OCI-M2 (cell line): ENCODE results near the gene RRP12.

ENCODE experiments used
- DNase-seq: peaks from one replicate; lab custom pipeline; 2025; ENCODE audit not compliant: unreplicated experiment; lab: John Stamatoyannopoulos, UW

RRP12 gene

DNA sequence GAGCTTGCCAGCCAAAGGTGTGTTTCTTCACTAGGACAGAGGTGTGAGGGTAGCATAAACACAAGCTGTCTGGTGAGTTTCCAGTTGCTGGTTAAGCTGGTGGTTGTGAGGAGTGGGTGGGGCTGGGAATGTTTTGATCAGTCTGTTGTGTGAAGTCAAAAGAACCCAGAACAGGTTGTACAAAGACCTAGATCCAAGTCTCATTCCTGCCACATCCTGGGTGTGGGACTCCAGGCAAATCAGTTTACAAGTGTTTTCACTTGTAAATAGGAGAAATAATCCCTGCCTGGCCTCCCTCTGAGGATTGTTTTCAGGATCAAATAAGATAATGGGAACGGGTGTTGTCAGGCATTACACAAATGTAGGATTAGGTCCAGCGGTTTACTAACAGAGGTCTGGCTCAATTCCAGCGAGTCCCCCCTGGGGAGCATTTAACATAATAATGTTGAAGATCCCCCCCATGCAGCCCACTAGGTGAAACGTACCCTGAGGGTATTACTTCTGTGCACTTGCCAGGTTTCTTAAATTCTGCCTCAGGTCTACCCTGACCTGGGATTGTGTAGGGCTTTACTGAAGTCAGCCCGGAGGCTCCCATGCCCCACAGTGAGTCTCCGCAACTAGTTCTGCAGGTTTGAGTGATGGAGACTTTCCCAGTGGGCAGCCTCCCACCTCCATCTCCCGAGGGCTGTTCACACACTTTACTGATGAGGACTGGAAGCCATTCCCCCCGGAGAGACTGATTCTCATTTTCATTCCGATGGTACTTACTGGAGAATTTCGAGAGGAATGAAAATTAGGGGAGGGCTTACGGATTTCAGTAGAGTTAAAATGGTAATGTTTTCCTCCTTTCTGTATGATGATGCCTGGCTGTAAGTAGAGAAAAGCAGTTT, 64.0 kb downstream of the RRP12 start:
- no peak for DNase-seq

DNA sequence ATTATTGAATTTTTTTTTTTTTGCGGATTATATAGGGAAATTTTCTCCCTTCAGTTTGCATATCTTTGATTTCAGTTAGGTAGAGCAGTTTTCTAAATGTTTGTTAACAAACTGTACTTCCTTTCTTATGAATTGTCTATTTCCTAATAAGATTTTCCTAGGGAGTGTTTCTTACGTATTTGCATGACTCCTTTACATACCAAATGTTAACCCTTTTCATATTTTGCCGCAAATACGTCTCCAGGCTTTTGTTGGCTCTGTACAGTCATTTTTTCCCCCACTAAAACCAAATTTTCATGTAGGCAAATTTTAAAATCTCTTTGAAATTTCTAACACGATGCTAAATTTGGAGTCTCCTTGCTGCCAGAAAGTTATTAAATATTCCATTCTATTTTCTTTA, 64.7 kb downstream of the RRP12 start:
- no peak for DNase-seq

DNA sequence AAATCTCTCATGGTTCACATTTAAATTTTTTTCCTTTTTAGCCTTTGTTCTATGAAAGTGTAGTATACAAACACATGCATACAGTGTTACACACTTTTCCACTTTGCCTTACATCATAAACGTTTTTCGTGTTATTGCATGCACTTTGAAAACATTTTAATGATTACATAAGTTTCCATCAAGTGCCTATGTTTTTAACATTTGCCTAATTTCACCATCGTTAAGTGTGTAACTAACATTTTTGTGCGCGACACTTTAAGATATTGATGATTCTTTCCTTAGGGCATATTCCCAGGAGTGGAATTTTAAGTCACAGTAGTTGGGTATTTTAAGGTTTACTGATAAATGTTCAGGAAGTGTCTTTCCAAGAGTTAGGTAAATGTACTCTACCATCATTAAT, 65.1 kb downstream of the RRP12 start:
- no peak for DNase-seq

DNA sequence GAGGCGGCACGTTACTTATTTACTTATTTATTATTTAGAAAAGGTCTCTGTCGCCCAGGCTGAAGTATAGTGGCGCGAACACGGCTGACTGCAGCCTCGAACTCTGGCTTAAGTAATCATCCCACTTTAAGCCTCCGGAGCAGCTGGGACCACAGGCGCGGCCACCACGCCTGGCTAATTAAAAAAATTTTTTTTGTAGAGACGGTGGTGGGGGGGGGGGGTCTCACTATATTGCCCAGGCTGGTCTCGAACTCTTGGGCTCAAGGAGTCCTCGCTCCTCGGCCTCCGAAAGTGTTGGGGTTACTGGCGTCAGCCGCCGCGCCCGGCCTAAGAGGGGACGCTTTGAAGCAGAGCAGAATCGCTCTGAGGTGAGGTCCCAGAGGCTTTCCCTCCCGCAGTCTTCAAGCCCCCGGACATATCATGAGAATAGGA, 65.9 kb downstream of the RRP12 start:
- DNase-seq = no peak

DNA sequence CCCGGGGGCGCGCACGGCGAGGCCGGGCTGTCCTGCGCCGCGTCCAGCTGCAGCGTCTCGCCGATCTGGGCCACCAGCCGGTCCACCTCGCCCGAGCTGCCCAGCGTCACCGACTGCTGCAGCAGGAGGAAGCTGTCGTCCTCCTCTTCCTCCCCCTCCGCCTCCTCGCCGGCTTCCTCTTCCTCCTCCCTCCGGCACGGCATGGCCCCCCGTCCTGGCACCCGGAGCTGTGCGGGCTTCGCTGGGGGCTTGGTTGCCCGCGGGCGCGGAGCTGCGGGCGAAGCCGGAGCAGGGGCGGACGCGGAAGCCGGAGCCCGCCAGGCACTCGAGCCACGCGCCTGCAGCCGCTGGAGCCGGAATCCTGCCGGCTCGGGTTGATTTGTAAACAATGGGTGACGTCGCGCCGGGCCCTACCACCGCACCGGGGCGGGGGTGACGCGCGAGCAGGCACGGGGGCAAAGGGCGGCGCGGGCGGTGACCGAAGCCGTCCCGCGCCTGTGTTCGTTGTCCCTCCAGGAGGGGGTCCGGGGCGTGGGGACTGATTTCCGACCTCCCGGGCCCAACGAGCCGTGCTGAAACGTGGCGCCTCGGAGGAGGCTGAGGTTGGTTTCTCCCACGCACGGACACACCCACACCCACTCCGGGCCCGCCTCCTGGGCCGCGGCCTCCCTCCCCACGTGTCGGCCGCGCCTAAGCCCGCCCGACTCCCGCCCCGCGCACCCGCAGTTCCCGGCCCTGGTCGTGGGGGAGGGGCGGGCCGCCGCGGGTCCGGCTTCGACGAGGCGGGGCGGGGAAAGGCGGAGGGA, 66.6 kb downstream of the RRP12 start, which contains the start of gene FRAT2:
TSS of gene FRAT2 (minus strand) at position 360 of the 806 bp plus-strand sequence. CDS start at position 203, 157 bp downstream.
- DNase-seq = no peak

DNA sequence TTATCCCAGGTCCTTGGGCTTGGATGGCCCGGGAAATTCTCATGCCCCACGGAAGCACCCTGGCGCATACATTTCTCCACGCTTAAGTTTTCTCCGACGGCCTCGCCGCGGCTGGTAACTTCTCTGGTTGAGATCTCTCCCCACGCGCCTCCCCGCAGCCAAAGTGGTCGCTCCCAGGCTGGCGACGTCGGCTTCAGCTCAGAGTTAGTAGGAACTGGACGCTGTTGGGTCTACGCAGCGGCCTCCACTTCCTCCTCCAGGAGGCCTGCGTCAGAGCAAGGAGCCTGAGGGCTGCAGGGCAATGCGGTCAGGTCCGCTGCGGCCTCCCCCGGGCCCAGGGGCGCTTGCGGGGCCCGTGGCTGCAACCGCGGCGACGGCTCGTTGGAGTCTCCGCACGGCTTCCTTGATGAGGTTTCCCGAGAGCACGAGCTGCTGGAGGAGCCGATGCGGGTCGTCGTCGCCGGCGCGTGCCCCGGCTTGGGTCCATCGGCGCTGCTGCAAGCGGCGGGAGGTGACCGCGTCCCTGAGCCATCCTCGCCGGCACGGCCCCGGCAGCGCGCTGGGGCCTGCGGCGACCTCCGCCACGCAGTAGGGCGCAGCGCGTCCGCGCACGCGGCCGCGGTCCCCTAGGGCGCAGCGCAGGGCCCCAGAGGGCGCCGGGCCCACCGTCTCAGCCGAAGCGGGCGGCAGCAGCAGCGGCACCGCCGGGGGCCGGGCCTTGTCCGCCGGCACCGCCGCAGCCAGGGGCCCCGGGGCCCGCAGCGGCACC, 67.4 kb downstream of the RRP12 start:
- DNase-seq = no peak

DNA sequence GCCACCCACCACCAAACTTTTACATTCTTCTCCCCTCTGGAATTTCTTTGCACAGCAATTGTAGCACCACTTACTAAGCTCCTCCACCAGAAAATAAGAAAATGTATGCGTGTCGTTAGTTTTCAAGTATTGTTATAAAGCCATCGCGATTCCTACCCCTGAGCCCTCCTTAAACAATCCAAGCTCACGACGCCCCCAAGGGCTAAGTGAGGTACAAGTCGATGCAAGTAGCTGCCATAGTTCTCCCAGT, 67.9 kb downstream of the RRP12 start:
- DNase-seq = no peak

DNA sequence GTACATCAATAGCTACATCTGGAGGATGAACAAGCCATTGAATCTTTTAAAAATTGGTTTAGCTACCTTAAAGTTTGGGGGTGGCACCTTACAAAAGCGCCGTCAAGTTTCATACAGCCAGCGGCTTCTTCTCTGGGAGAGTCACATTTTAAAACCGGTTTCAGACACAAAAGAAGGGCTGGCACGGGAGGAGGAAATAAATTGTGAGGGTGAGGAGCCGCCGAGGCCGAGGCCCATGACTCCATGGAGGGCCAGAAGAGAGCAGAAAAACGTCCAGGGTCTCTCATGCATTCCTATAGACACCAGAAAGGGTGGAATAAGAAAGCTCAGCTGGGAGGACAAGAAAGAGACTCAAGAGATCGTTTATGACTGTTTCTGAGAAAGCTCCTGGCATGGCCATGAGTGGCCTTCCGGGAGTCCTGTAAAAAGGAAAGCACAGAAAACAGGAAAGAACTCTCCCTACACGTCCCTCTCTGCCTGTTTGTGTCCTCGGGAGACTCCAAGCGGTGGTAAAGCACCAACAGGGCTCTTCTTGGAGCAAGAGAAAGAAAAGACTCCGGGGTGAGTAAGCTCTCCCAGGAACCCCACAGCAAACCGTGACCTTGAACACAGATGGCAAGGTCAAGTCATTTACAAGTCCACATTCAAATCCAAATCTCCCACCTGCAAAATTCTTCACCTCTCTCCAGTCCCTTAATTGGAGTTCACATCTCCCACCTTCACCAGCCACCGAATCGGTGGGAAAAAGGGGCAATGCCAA, 68.4 kb downstream of the RRP12 start:
- DNase-seq = no peak

DNA sequence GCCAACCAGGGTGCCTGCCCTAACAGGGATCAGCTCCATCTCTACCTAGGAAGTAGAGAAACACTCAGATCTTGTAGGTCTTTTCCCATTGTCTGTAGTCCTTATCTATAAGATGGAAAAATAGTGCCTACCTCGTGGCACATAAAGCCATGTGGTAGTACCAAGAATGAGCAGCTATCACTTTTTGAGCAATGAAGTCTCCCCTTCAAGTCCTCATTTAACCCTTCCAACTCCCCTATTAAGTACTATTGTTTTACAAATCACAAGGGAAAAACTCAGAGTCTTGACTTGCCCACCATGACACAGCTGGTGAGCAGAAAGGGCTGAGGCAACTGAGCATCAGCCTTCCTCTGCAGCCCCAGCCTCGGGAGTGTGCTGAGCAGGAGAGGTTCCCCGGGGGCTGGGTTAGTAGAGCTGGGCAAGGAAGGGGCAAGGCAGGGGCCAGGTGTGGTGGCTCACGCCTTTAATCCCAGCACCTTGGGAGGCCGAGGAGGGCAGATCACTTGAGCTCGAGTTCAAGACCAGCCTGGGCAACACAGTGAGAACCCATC, 69.9 kb downstream of the RRP12 start:
- no peak for DNase-seq

DNA sequence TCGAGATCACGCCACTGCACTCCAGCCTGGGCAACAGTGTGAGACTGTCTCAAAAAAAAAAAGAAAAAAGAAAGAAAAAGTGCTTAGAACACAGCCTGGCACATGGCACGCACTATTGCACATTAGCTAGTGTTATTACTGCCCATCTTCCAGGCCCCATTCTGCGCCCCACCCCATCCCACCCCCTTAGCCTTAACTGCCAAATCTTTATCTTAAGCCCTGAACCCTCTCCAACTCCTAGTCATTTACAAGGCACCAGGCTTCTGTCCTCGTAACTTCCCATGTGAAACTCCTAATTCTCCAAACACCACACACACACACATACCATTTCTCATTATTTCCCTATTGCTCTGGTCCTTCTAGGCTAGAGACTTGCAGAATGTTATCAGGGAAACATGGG, 71.4 kb downstream of the RRP12 start:
- no peak for DNase-seq

DNA sequence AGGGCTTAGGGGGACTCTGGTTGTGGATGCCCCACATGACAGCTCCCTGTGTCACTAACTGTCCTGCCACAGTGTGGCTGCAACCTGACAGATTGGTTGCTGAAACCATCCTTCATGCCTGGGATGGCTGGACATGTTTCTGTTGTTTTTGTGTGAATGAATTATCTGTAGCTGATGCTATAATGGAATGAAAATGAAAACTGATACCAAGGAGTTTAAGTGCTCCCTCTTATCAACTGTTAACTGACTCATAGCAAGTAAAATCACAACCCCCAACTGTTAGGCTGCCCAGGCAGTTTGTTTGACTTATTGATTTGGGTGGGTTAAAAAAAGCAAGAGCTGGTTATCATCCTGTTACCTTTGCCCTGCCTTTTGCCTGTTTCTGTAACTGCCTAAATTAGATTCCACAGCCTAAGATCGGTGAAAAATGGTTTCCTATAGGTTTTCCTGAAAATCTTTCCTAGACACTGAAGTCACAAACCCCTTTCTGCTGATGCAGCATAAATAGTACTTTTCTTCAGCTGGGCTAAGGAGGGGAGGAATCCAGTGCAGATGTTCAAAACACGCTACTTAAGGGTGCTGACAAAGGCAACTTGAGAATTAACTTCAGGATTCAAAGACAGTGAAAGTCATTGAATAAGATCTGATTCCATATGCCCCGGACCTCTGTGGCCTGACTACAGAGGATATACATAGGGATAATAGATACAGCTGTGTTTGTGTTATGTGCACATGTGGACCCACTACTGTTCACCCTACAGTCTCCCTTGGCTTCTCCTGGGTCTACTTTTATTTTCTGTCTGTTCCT, 72.3 kb downstream of the RRP12 start:
- DNase-seq = peak; percentile 48

DNA sequence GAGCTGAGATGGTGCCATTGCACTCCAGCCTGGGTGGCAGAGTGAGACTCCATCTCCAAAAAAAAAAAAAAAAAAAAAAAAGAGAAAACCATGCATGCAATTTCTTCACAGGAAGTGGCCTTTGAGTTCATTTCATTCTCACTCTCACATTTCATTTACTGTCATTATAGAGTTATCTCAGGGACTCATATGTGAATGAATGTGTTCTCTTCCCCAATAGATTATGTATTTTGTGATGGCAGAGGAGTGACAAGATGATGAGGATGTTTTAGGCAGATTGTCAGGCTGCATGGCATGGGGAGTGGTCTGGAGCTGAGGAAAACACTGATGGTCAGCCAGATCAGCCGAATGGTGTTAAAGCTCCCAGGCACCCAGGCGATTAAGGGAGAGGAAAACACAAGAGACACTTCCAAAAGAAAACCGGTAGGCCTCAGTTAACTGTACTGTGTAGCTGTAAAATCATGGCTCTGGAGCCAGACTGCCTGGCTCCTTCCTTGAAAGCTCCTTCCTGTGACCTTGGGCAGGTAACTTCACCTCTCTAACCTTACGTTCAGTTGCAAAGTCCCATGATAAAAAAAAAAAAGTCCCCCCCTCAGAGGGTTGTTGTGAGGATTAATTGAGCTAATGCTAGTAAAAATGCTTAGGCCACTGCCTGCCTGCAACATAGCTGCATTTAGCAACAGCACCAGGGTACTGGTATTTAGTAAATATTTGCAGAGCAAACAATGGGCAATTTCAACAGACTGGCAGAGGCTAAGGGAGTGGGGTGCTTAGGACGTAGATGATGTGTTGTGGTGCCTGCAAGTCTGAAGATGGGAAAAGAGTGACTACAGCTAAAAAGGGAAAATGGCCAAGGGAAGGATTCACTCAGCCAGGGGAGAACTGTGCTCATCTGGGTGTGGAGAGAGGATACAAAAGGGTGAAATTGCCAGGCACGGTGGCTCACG, 73.5 kb downstream of the RRP12 start:
- DNase-seq = peak; percentile 77

DNA sequence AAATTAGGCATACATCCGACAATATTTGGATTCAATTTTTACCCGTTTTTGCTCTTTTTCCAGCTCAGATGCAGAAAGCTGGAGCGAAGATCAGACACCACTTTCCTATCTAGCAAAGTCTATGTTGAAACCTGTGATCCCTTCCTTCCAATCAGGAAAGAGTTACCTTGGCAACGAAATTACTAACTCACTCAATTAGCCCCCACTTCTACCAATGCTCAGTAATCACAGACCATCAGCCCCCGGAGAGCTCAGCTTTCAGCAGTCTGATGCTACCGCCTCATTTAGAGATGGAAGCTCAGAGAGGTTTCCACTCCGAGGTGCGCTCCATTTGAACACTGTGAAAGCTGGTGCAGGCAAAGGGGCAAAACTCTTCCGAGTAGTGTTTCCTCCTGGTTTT, 75.4 kb downstream of the RRP12 start:
- DNase-seq = no peak

DNA sequence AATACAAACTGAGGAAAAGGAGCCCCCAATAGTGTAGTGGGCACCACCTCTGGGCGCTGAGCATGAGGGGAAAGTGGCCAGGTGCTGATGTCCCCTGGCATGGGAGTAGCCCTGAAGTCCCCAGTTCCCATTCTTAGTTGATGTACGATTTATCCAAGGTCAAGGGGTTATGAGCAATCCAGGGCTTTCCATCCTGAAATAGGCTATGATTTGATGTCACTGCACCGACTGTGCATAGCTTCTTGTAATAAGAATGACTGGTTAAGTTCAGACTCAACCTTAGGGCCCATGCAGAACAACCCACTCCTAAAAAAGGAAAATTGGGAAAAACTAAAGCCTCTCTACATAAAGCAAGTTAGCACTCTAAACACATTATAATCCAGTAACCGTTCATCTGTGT, 77.6 kb downstream of the RRP12 start:
- DNase-seq = no peak

DNA sequence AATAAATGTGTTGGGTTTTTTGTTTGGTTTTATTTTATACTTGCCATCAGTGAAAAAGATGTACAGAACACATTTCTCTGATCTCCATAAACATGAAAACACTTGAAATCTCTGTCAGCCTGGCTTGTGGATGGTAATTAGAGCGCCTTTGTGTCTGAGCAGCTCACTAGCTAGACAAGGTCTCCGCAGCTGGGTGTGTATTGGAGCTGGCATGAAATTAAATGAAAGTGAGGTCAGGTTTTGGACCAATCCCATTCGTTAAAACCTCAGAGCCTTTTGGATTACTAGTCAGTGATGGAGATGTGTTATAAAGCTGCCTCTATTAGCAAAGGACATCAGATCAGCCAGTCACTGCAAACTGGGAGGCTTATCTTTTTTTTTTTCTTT, 79.3 kb downstream of the RRP12 start:
- DNase-seq = no peak

DNA sequence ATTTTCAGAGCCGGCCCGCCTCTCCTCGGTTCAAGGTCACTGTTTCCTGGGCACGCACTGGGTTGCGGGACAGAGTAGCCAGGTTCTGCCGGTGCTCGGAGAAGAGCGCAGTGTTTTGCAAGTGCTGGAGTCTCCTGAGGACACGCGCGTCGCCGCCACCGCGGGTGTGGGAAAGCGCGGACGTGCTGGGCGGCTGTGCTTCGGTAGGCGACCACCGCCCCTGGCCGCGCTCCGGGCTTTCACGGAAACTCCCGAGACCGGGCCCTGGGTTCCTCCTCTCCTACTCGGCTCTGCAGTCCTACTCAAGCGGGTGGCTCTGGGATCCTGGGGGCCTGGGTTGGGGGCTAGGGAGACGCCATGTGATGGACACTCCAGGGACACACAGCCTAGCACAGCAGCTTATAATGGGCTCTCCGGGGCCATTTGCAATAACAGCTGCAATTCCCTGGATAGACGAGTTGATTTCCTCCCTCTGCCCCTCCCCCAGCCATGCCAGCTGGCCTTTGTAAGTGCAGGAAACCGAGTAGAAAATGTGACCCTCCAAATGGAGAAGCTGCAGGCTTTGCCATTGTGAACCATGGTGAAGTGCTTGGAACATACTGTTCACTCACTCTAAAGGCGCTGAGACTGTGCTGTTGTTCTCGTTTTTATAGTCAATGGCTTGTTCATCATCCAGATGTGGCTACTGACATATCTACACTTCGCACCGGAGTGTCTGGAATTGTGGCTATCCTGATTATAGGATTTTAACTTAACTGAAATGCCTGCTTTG, 79.9 kb downstream of the RRP12 start:
- DNase-seq = no peak

DNA sequence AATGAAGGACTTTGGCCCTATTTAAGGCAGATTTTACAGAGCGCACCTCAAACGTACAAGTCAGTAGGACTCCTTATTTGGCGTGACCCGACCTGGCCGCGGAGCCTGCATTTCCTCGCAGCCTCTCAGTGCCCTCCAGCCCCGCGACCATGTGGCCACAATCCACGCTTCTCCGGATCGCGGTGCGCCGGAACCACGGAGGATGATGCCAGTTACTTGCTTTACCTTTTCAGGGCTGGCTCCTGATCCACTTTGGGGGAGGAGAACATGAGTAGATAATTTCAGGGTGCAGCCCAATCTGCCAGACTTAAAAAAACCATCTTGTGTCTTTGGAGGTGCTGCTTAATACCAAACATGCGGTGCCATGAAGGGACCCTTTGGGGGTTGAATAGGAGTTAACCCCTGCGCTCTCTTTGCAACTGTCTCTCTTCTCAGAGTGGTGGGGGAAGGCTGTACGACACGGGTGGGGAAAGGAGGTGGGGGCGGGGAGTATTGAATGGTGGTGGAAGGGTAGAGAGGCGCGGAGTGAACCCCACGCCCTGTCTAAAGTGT, 80.6 kb downstream of the RRP12 start:
- DNase-seq = no peak
